ENCODE results near the gene TRAM2. TPM values are rescaled to one million over a fixed set of nuclear protein-coding genes. Genes with fewer than 3 reads are reported as not detected.

The TRAM2 gene
- total and polyA plus RNA-seq, 2 of the 13 experiments (the other 11 are each of a cell fraction or from before 2014, with no cell fraction given): 49.1 to 72.5 TPM

- no peaks in the 10 kb centered on the region for H4K20me1 ChIP-seq (ENCODE audit: insufficient read depth, low read length)
- H3K4me2 ChIP-seq (ENCODE audit: low read depth, low read length): no peak overlapping the region
- ChIA-PET POLR2A (no interaction called here), CTCF (ENCODE audit: low intra/inter-chr PET ratio, low total read pairs) (no interaction called here)
- H3K4me3 ChIP-seq (replicated peaks in 1 of 3; ENCODE audit: insufficient read depth in 1 of 3, low read depth in 2 of 3, low read length in 3 of 3): no peak overlapping the region
- BruUV-seq (replicated peaks): no TSS peak
- H2AFZ ChIP-seq (ENCODE audit: low read length): no peak overlapping the region
- no peak overlapping the region for H3K9ac ChIP-seq (ENCODE audit: insufficient read depth, low read depth, low read length)
- H3K9me3 ChIP-seq (ENCODE audit: low read length): no peaks in the 10 kb centered on the region
- no peaks in the 10 kb centered on the region for H3K27me3 ChIP-seq (ENCODE audit: control insufficient read depth in 1 of 2, insufficient read depth in 2 of 2, low read length in 2 of 2)
- DNase-seq (ENCODE audit: low spot score) (no peak), FAIRE-seq (no peak), ATAC-seq (peak; percentile 8)
- no peaks in the 10 kb centered on the region for H3K79me2 ChIP-seq (ENCODE audit: insufficient read depth, low read length)
- H3K4me1 ChIP-seq (ENCODE audit: insufficient read depth, low read length): peaks cover 25% of the 10 kb centered on the region
- intact Hi-C loops (cut with micrococcal nuclease; ENCODE audit: unreplicated experiment): loop anchor here (5.0 kb wide), 2 partner anchors 68 to 82 kb away; partner anchors contain the start of gene EFHC1
- 93% methylated on average over 23 of the region's 24 CpGs for WGBS (ENCODE audit: low lambda C conversion rate)
- in situ Hi-C loops (cut with HindIII; ENCODE audit: extremely low pct_ligation_motif_present, low pct_unique_long_range_greater_than_20kb): no loop called here
- H3K27ac ChIP-seq (ENCODE audit: extremely low read length, insufficient read depth, low read length): no peak overlapping the region
- peaks cover 34 to 73% of the 10 kb centered on the region in 2 experiments for H3K36me3 ChIP-seq (replicated peaks in 1 of 2; ENCODE audit: control insufficient read depth in 1 of 2, insufficient read depth in 2 of 2, low read length in 2 of 2)
- TF ChIP-seq ZNF766 (CRISPR knock-in tag; IDR thresholded peaks at IDR 0.05; ENCODE audit: borderline replicate concordance) (no peak), ZNF460 (CRISPR knock-in tag; IDR thresholded peaks at IDR 0.05; ENCODE audit: borderline replicate concordance) (no peak), PAXIP1 (CRISPR knock-in tag; conservative IDR thresholded peaks at IDR 0.05) (no peak), HOXA3 (CRISPR knock-in tag; IDR thresholded peaks at IDR 0.05) (no peak), NFATC3 (CRISPR knock-in tag; IDR thresholded peaks at IDR 0.05) (no peak), RXRA (CRISPR knock-in tag; IDR thresholded peaks at IDR 0.05) (peak; percentile 46; the same call in 1 of the 2 replicates), ZNF883 (CRISPR knock-in tag; IDR thresholded peaks at IDR 0.05; ENCODE audit: not compliant biosample characterization) (no peak), ZNF619 (CRISPR knock-in tag; IDR thresholded peaks at IDR 0.05) (no peak), THRA (CRISPR knock-in tag; IDR thresholded peaks at IDR 0.05; ENCODE audit: borderline replicate concordance) (peak; percentile 84; the same call in 1 of the 2 replicates), SATB2 (CRISPR knock-in tag; IDR thresholded peaks at IDR 0.05) (no peak), HMGXB3 (CRISPR knock-in tag; IDR thresholded peaks at IDR 0.05; ENCODE audit: borderline replicate concordance) (no peak), ZBTB38 (CRISPR knock-in tag; IDR thresholded peaks at IDR 0.05) (0 out of 2 replicates have a peak, but pooled peaks have one; percentile 12), ZNF225 (CRISPR knock-in tag; IDR thresholded peaks at IDR 0.05) (no peak)
Measured at GRCh38 chr6:52503851-52504781, 72.7 kb downstream of the TRAM2 start.

Measured in HepG2 (cell line).